HG03175 (cell line): Measurements from ENCODE around the gene PTCHD1.

Source experiments
- ATAC-seq: cut with Tn5 transposase; IDR thresholded peaks from one replicate; pipeline ENCODE4 v1.9.1; 2021; ENCODE audit warnings: mild to moderate bottlenecking, moderate library complexity; ENCODE audit not compliant: unreplicated experiment

PTCHD1 gene

DNA sequence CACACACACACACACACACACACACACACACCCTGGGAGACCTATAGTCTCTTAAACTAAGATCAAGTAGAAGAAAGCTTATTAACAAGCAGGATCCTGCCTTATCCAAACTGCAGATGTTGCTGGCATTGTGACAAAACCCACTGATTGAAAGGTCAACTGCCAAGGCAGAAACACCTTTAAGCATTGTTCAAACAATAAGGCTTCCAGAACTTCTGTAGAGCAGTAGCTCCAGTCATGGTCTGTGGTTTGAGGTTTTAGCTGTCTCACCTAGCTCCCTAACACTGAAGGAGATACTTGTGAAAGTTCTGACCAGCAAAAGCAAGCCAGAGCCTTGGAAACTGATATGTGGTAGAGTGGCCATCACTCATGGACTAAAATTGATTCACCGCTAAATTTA lies 59.8 kb downstream of the PTCHD1 start:
- ATAC-seq, result no peak

DNA sequence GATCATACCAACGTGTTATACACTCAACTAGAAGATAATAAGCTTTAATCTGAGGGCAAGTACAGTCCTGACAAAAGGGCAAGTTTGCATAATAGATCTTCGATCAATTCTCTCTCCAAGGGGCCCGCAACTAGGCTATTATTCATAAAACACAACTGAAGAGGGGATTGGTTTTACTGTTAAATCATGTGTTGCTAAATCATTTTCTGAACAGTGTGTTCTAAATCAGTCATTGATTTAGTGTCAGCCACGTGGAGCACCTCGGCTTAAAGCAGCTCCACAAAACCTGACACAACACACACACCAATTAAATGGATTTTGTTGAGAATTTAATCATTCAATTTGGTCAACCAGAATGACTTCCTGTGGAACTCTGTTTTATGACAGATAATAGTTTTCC lies 61.6 kb downstream of the PTCHD1 start:
- no peak for ATAC-seq

- no peak for ATAC-seq
These were observed 63.9 kb downstream of the PTCHD1 start for GRCh38 chrX:23398570-23398969.

GRCh38 chrX:23403849-23404248 lies 69.2 kb downstream of the PTCHD1 start:
- no peak for ATAC-seq

- no peak for ATAC-seq
These were observed 88.3 kb downstream of the PTCHD1 start for GRCh38 chrX:23422912-23423311.

DNA sequence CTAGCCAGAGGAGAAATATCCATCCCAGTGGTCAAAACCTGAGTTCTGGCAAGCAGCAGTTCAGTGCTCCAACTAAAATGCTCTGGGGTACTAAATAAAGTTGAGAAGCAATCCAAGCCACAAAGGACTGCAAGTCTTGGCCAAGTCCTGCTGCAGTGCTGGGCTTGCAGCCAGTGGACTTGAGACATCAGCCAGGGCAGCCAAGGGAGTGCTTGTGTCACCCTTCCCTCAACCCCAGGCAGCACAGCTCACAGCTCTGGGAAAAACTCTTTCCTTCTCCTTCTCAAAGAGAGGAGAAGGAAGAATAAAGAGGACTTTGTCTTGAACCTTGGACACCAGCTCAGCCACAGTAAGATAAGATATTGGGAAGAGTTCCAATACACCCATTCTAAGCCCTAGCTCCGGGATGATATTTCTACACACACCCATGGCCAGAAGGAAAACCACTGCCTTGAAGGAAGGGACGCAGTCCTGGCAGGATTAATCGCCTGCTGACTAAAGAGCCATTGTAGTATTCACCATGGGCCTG lies 99.8 kb downstream of the PTCHD1 start:
- no peak for ATAC-seq

GRCh38 chrX:23435108-23435507 lies 100.5 kb downstream of the PTCHD1 start:
- no peak for ATAC-seq

DNA sequence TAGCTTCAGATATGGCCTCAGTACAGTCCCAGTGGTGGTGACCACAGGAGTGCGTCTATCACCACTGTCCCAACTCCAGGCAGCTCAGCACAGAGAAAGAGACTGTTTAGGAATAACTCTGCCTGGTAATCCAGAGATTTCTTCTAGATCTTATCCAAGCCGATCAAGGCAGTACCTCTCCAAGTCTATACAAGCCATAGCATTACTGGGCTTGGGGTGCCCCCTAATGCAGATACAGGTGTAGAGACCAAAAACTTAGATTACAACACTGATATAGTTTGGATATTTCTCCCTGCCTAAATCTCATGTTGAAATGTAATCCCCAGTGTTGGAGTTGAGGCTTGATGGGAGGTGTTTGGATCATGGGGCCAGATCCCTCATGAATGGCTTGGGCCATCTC lies 100.9 kb downstream of the PTCHD1 start:
- ATAC-seq, result no peak

DNA sequence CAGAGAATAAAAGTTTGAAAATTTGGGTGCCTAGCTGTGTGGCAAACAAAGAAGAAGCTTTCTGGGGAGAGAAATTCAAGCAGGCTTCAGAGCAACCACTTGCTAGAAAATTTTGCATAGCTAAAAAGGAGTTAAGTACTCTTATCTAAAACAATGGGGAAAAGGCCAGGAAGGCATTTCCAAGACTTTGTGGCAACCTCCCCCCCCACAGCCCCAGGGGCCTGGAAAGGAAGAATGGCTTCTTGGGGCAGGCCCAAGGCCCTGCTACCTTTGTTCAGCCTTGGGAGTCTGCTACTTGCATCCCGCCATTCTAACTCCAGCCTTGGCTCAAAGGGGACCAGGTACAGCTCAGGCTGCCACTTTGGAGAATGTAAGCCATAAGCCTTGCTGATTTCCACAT lies 102.2 kb downstream of the PTCHD1 start:
- no peak for ATAC-seq

DNA sequence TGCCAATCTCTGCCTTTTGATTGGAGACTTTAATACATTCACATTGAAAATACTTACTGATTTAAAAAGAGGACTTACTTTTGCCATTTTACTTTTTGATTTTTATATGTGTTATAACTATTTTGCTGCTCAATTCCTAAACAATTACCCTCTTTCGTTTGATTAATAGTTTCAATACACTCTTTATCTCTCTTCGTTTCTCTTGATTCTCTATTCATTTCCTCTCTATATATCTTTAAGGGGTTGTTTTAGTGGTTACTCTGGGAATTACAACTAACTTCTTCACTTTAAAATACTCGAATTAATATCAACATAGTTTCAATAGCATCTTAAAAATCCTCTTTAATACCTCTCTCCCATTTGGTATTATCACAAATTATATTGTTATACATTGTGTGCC lies 116.6 kb downstream of the PTCHD1 start:
- no peak for ATAC-seq
